ENCODE measurements around the gene DPM1. TPM values are rescaled to one million over a fixed set of nuclear protein-coding genes. Genes with fewer than 3 reads are reported as not detected.

Gene DPM1
- total RNA-seq, 1 donor from 2014 or later: 37.5 TPM

DNA sequence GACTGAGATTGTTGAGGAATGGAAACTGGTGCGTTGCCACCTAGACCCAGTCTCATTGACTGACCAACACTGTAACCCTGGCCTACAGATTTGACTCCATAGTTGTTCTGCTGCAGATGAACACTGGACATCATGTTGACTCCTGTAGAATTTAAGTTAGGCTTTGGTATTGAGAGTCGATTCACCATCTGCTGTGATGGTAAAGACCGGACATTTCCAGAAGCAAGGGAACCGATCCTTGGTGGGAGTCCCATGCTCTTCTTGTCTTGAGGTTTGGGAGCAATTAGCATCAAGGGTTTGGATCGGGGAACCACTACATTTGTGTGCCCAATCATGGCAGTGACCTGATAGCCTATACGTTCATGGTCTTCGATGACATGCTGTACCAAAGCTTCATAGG, 64.7 kb downstream of the DPM1 start:
- no peaks in the 10 kb centered on the region for H3K27me3 ChIP-seq
- no peaks in the 10 kb centered on the region for H3K9me3 ChIP-seq
- peaks cover 63 to 80% of the 10 kb centered on the region in 2 donors for H3K36me3 ChIP-seq
- no peaks in the 10 kb centered on the region for H3K4me1 ChIP-seq
- intact Hi-C loops (cut with DNase I): no loop called here
- TF ChIP-seq, protein P1, sequence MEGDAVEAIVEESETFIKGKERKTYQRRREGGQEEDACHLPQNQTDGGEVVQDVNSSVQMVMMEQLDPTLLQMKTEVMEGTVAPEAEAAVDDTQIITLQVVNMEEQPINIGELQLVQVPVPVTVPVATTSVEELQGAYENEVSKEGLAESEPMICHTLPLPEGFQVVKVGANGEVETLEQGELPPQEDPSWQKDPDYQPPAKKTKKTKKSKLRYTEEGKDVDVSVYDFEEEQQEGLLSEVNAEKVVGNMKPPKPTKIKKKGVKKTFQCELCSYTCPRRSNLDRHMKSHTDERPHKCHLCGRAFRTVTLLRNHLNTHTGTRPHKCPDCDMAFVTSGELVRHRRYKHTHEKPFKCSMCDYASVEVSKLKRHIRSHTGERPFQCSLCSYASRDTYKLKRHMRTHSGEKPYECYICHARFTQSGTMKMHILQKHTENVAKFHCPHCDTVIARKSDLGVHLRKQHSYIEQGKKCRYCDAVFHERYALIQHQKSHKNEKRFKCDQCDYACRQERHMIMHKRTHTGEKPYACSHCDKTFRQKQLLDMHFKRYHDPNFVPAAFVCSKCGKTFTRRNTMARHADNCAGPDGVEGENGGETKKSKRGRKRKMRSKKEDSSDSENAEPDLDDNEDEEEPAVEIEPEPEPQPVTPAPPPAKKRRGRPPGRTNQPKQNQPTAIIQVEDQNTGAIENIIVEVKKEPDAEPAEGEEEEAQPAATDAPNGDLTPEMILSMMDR (IDR thresholded peaks at IDR 0.05): no peak
- H3K27ac ChIP-seq: no peak overlapping the region
- DNase-seq (ENCODE audit: low spot score in 2 of 2): no peak
- no peak overlapping the region for H3K4me3 ChIP-seq

GRCh38 chr20:50892394-50892793, 65.9 kb downstream of the DPM1 start:
- H3K9me3 ChIP-seq: no peaks in the 10 kb centered on the region
- intact Hi-C loops (cut with DNase I): no loop called here
- TF ChIP-seq, protein P1 (IDR thresholded peaks at IDR 0.05): no peak
- no peak overlapping the region for H3K27ac ChIP-seq
- DNase-seq (ENCODE audit: low spot score in 2 of 2): no peak
- H3K27me3 ChIP-seq: no peaks in the 10 kb centered on the region
- no peaks in the 10 kb centered on the region for H3K4me1 ChIP-seq
- H3K4me3 ChIP-seq: no peak overlapping the region
- H3K36me3 ChIP-seq: peaks cover 57 to 78% of the 10 kb centered on the region in 2 donors

DNA sequence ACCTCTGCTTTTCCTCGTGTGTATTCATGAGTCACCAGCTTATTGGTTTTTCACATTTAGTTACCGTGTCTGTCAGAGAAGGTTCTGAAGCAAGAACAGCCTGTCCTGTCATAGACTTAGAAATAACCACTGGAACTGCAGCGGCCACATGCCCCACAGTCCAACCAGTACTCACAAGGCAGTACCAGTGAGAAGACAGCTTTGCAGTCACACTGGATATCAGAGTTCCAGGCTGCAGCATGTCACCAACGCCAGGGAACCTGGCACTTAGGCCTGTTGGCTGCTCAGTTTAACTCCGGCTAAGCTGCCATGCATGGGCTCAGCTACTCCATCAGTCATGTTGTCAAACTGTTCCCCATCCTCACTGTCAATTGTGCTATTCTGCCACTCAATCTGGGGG, 67.2 kb downstream of the DPM1 start:
- intact Hi-C loops (cut with DNase I): no loop called here
- H3K27ac ChIP-seq: no peak overlapping the region
- no peak for DNase-seq (ENCODE audit: low spot score in 2 of 2)
- H3K9me3 ChIP-seq: no peaks in the 10 kb centered on the region
- TF ChIP-seq, protein P1 (IDR thresholded peaks at IDR 0.05): no peak
- no peaks in the 10 kb centered on the region for H3K27me3 ChIP-seq
- no peak overlapping the region for H3K4me3 ChIP-seq
- peaks cover 51 to 69% of the 10 kb centered on the region in 2 donors for H3K36me3 ChIP-seq
- H3K4me1 ChIP-seq: no peaks in the 10 kb centered on the region

DNA sequence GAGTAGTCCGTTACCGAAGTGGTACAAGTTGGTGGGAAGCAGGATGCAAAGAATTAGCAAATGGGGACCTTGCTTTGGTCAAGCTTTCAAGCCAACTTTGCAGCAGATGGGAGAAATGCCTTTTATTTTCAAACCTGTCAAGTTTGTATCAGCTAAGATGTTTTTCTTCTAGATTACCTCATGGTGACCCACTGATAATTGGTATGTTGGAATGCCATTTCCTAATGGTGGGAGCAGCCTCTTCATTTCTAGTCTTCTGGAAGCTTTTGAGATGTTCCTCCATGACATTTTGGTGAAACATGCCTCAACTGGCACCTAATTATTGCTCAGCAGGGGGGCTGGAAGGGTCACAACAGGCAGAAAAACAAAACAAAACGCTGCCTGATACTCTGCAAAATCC, 70.8 kb downstream of the DPM1 start:
- no peak for DNase-seq (ENCODE audit: low spot score in 2 of 2)
- peaks cover 24 to 53% of the 10 kb centered on the region in 2 donors for H3K36me3 ChIP-seq

DNA sequence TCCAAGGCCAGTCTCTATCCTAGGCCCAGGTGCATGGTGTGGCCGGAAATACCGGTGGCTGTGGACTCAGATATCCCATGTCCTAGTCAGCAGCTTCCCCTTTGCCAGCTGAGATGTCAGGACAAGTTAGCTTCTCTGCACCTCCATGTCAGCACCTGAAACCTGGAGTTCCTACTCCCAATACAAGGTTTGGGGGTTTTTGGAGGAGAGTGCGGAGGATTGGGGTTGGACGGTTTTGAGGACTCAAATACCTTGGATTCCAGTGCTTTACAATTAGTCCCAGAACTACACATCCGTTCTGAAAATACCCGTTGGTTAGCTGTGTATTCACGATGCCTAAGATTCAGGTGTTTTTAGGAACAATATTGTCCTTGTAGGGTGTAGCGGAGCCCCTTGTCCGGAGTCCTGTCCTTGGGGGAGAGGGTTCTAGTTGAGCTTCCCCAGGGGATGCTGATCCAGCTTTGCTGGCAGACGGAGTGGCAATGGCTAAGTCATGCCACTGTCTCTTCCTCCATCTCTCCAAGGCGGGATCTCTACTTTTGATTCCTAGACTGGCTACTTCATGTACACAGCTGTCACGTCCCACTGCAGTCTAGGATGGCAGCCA, 72.0 kb downstream of the DPM1 start:
- intact Hi-C loops (cut with DNase I): no loop called here
- H3K9me3 ChIP-seq: no peaks in the 10 kb centered on the region
- no peak overlapping the region for H3K4me3 ChIP-seq
- H3K27me3 ChIP-seq: no peaks in the 10 kb centered on the region
- H3K27ac ChIP-seq: no peak overlapping the region
- DNase-seq (ENCODE audit: low spot score in 2 of 2): no peak
- TF ChIP-seq, protein P1 (IDR thresholded peaks at IDR 0.05): no peak
- H3K4me1 ChIP-seq: no peaks in the 10 kb centered on the region
- H3K36me3 ChIP-seq: peaks cover 17 to 40% of the 10 kb centered on the region in 2 donors

More for the DNA sequence above, 70.8 kb downstream of the DPM1 start:
- TF ChIP-seq, protein P1 (IDR thresholded peaks at IDR 0.05): no peak
- no peaks in the 10 kb centered on the region for H3K9me3 ChIP-seq
- H3K27ac ChIP-seq: no peak overlapping the region
- no peaks in the 10 kb centered on the region for H3K4me1 ChIP-seq
- H3K27me3 ChIP-seq: no peaks in the 10 kb centered on the region
- no peak overlapping the region for H3K4me3 ChIP-seq
- intact Hi-C loops (cut with DNase I): no loop called here

GRCh38 chr20:50885781-50886180, 72.6 kb downstream of the DPM1 start:
- Histone ChIP-seq H3K27me3 (no peaks in the 10 kb centered on the region), H3K9me3 (no peaks in the 10 kb centered on the region), H3K4me1 (no peaks in the 10 kb centered on the region), H3K36me3 (peaks cover 12 to 35% of the 10 kb centered on the region in 2 donors), H3K4me3 (no peak overlapping the region), H3K27ac (no peak overlapping the region)
- DNase-seq (ENCODE audit: low spot score in 2 of 2): no peak
- TF ChIP-seq, protein P1 (IDR thresholded peaks at IDR 0.05): no peak
- intact Hi-C loops (cut with DNase I): no loop called here

All from ascending aorta (tissue), 2 donors.